Epithelial cell of prostate (primary cell): ENCODE results near the gene BTNL9.
"Not testable (repeated sequence)": the region's sequence is repeated elsewhere in the genome, so short reads cannot be mapped to it uniquely, and the experiment has no call there.

Experiments used
- DNase-seq: peaks from one replicate; pipeline ENCODE4 v3.0.0-alpha.2; 2011; ENCODE audit warnings: low read depth, low spot score
- H3K27ac ChIP-seq: fragments of 450-650 bp; 2 replicates; pipeline ENCODE4 v1.5.1; 2017; ENCODE audit warnings: mild to moderate bottlenecking

Gene BTNL9

GRCh38 chr5:181039931-181040630 lies at the start of gene BTNL9:
BTNL9 (plus strand) TSS chr5:181040266; CDS start chr5:181045490, 5,224 bp downstream.
- H3K27ac ChIP-seq, result no peak within 1 kb of the TSS
- no peak for DNase-seq

- DNase-seq, result no peak
- no peak overlapping the region for H3K27ac ChIP-seq
Measured at GRCh38 chr5:180990882-180991242, 49.2 kb upstream of the BTNL9 start.

- H3K27ac ChIP-seq, result no peak overlapping the region
- DNase-seq, result no peak
Measured at GRCh38 chr5:181001947-181002346, 38.1 kb upstream of the BTNL9 start.

GRCh38 chr5:181005791-181006190 lies 34.3 kb upstream of the BTNL9 start:
- H3K27ac ChIP-seq, result no peak overlapping the region
- DNase-seq, result no peak

- no peak for DNase-seq
- no peak overlapping the region for H3K27ac ChIP-seq
Measured at GRCh38 chr5:181008136-181008535, 31.9 kb upstream of the BTNL9 start.

- DNase-seq, H3K27ac ChIP-seq: not testable (repeated sequence)
Measured at GRCh38 chr5:181010018-181010417, 30.0 kb upstream of the BTNL9 start.

- H3K27ac ChIP-seq, DNase-seq: not testable (repeated sequence)
Measured at GRCh38 chr5:181014654-181015053, 25.4 kb upstream of the BTNL9 start.

- H3K27ac ChIP-seq, DNase-seq: not testable (repeated sequence)
Measured at GRCh38 chr5:181017448-181017847, 22.6 kb upstream of the BTNL9 start.

GRCh38 chr5:181020688-181021087 lies 19.4 kb upstream of the BTNL9 start:
- H3K27ac ChIP-seq, result no peak overlapping the region
- DNase-seq, result no peak

- no peak overlapping the region for H3K27ac ChIP-seq
- peak; percentile 27 for DNase-seq
Measured at GRCh38 chr5:181024245-181025064, 15.6 kb upstream of the BTNL9 start.

- no peak overlapping the region for H3K27ac ChIP-seq
- DNase-seq, result no peak
Measured at GRCh38 chr5:181027452-181028031, 12.5 kb upstream of the BTNL9 start.

GRCh38 chr5:181028032-181028819 lies 11.8 kb upstream of the BTNL9 start:
- no peak overlapping the region for H3K27ac ChIP-seq

GRCh38 chr5:181031716-181032115 lies 8.3 kb upstream of the BTNL9 start:
- H3K27ac ChIP-seq, result no peak overlapping the region
- no peak for DNase-seq

More at GRCh38 chr5:181028032-181028819, 11.8 kb upstream of the BTNL9 start:
- no peak for DNase-seq

GRCh38 chr5:181035991-181036815 lies 3.9 kb upstream of the BTNL9 start:
- no peak overlapping the region for H3K27ac ChIP-seq
- DNase-seq, result no peak

GRCh38 chr5:181036816-181037364 lies 3.2 kb upstream of the BTNL9 start:
- DNase-seq, result no peak
- H3K27ac ChIP-seq, result no peak overlapping the region

GRCh38 chr5:181037365-181037861 lies 2.7 kb upstream of the BTNL9 start:
- H3K27ac ChIP-seq, result no peak overlapping the region
- DNase-seq, result no peak

- no peak overlapping the region for H3K27ac ChIP-seq
- DNase-seq, result no peak
Measured at GRCh38 chr5:181039471-181039870, 595 bp upstream of the BTNL9 start.

- DNase-seq, result no peak
Measured at GRCh38 chr5:181040631-181040945, 522 bp downstream of the BTNL9 start.

GRCh38 chr5:181041043-181041442 lies 977 bp downstream of the BTNL9 start:
- H3K27ac ChIP-seq, result no peak overlapping the region

More at GRCh38 chr5:181040631-181040945, 522 bp downstream of the BTNL9 start:
- no peak overlapping the region for H3K27ac ChIP-seq

More at GRCh38 chr5:181041043-181041442, 977 bp downstream of the BTNL9 start:
- DNase-seq, result no peak
